CD14-positive monocyte (primary cell): ENCODE data around the gene RNPS1. TPM values are rescaled to one million over a fixed set of nuclear protein-coding genes. Genes with fewer than 3 reads are reported as not detected.

Experiments used
- DNase-seq, 3 donors: peaks; one replicate each; pipeline ENCODE4 v3.0.0-alpha.2; 2011 to 2022
- H2AFZ ChIP-seq: 2 replicates; pipeline ENCODE4 v1.6.0; 2012; ENCODE audit warnings: mild to moderate bottlenecking, low read depth, low read length, inconsistent platforms; ENCODE audit not compliant: insufficient read depth, poor library complexity, severe bottlenecking
- H3K27ac ChIP-seq, 2 donors: 1 replicate in 1 of 2; 2 replicates in 1 of 2; pipeline ENCODE4 v1.5.1; 2012 to 2013; ENCODE audit warnings: low read length in 2 of 2, control low read depth in 1 of 2, inconsistent platforms in 1 of 2, low read depth in 1 of 2, mild to moderate bottlenecking in 1 of 2
- H3K27me3 ChIP-seq, 2 donors: one replicate each; pipeline versions ENCODE4 v1.6.0 to v1.6.1; 2011 to 2013; ENCODE audit warnings: low read length in 2 of 2; ENCODE audit not compliant: control insufficient read depth in 2 of 2, insufficient read depth in 2 of 2
- H3K36me3 ChIP-seq, 2 donors: replicated peaks in 1 of 2; 1 replicate in 1 of 2; 2 replicates in 1 of 2; pipeline versions ENCODE4 v1.5.1 to v1.6.1; 2012 to 2013; ENCODE audit warnings: low read length in 2 of 2, control low read depth in 1 of 2, inconsistent platforms in 1 of 2, mild to moderate bottlenecking in 1 of 2; ENCODE audit not compliant: insufficient read depth in 2 of 2, control insufficient read depth in 1 of 2
- H3K4me1 ChIP-seq, 2 donors: 1 replicate in 1 of 2; 2 replicates in 1 of 2; pipeline versions ENCODE4 v1.5.1 to v1.6.1; 2012 to 2013; ENCODE audit warnings: low read length in 2 of 2, control low read depth in 1 of 2, inconsistent platforms in 1 of 2, mild to moderate bottlenecking in 1 of 2, moderate library complexity in 1 of 2; ENCODE audit not compliant: insufficient read depth in 2 of 2, control insufficient read depth in 1 of 2
- H3K4me2 ChIP-seq: replicated peaks from 2 replicates; pipeline ENCODE3; 2012; ENCODE audit warnings: low read length, moderate library complexity, mild to moderate bottlenecking; ENCODE audit not compliant: poor library complexity, severe bottlenecking; ENCODE audit errors: extremely low read depth
- H3K4me3 ChIP-seq, 3 experiments: fragments of 200-600 bp in 1 of 3; sonication (generic) in 1 of 3; replicated peaks in 1 of 3; 1 replicate in 2 of 3; 2 replicates in 1 of 3; pipeline ENCODE4 v1.5.1; 2011 to 2013; ENCODE audit warnings: low read length in 3 of 3, mild to moderate bottlenecking in 3 of 3, control low read depth in 2 of 3, low read depth in 2 of 3, inconsistent platforms in 1 of 3, moderate library complexity in 1 of 3
- H3K79me2 ChIP-seq: 2 replicates; pipeline ENCODE4 v1.6.0; 2012; ENCODE audit warnings: mild to moderate bottlenecking, control low read depth, inconsistent platforms, low read length, moderate library complexity; ENCODE audit not compliant: insufficient read depth
- H3K9ac ChIP-seq: 2 replicates; pipeline ENCODE4 v1.6.0; 2017; ENCODE audit warnings: low read length, mild to moderate bottlenecking; ENCODE audit not compliant: insufficient read depth, poor library complexity, severe bottlenecking
- H3K9me3 ChIP-seq, 2 donors: replicated peaks in 1 of 2; 1 replicate in 1 of 2; 2 replicates in 1 of 2; pipeline versions ENCODE4 v1.5.1 to v1.6.1; 2012 to 2013; ENCODE audit warnings: low read length in 2 of 2, control low read depth in 1 of 2; ENCODE audit not compliant: control insufficient read depth in 1 of 2, insufficient read depth in 1 of 2
- H4K20me1 ChIP-seq: 2 replicates; pipeline ENCODE4 v1.6.0; 2012; ENCODE audit warnings: mild to moderate bottlenecking, low read length, control low read depth, moderate library complexity; ENCODE audit not compliant: insufficient read depth
- H3K27ac Mint-ChIP-seq, 7 donors: one replicate each; pipeline ENCODE4 v1.8.0; 2020; ENCODE audit warnings: mild to moderate bottlenecking in 7 of 7, mixed read lengths in 7 of 7, moderate library complexity in 6 of 7, inconsistent platforms in 2 of 7
- H3K27me3 Mint-ChIP-seq, 3 donors: one replicate each; pipeline ENCODE4 v1.8.0; 2021 to 2022; ENCODE audit warnings: low read depth in 3 of 3, mild to moderate bottlenecking in 3 of 3, mixed read lengths in 3 of 3, moderate library complexity in 3 of 3, inconsistent platforms in 1 of 3
- H3K36me3 Mint-ChIP-seq, 2 donors: one replicate each; pipeline ENCODE4 v1.8.0; 2020; ENCODE audit warnings: mixed read lengths in 2 of 2, inconsistent platforms in 1 of 2, mild to moderate bottlenecking in 1 of 2
- H3K4me1 Mint-ChIP-seq: one replicate; pipeline ENCODE4 v1.8.0; 2020; ENCODE audit warnings: mild to moderate bottlenecking, mixed read lengths
- H3K4me3 Mint-ChIP-seq, 2 donors: one replicate each; pipeline ENCODE4 v1.8.0; 2020; ENCODE audit warnings: mild to moderate bottlenecking in 2 of 2, mixed read lengths in 2 of 2, moderate library complexity in 1 of 2
- H3K9me3 Mint-ChIP-seq, 7 donors: one replicate each; pipeline ENCODE4 v1.8.0; 2020 to 2022; ENCODE audit warnings: mixed read lengths in 7 of 7, mild to moderate bottlenecking in 6 of 7, moderate library complexity in 6 of 7, inconsistent platforms in 2 of 7
- WGBS: methylation state at CpG from one replicate; pipeline ENCODE4 v1.1.5; 2013; ENCODE audit warnings: missing lambda C conversion rate; ENCODE audit not compliant: insufficient coverage; 5-methylcytosine and 5-hydroxymethylcytosine counted together
- intact Hi-C, 2 donors: fragments of 100-400 bp; cut with micrococcal nuclease; formaldehyde crosslinking; loops; one replicate each; pipeline versions ENCODE4 v1.15.0 to v1.15.1; 2023
- polyA plus RNA-seq, 3 donors: library from polyadenylated mRNA; depleted of rRNA in 1 of 3; unstranded in 2 of 3; stranded (reverse) in 1 of 3; fragments of 300-500 nt in 2 of 3; fragments of >200 nt in 1 of 3; fragmentation: Illumina TruSeq in 2 of 3; gene quantifications; 1 replicate in 2 of 3; 2 replicates in 1 of 3; pipeline ENCODE4 v1.2.3, GENCODE V29; 2012 to 2021
- TF ChIP-seq, protein P1 (sequence below): fragments of 200-600 bp; IDR thresholded peaks from one replicate; pipeline ENCODE4 v1.8.0; 2022; ENCODE audit warnings: antibody characterized with exemption, mild to moderate bottlenecking

RNPS1 gene
- polyA plus RNA-seq, 3 donors, result 93.7 to 176 (median 106) TPM

GRCh38 chr16:2297506-2297860 lies 29.6 kb upstream of the RNPS1 start:
- peaks cover 8% of the 10 kb centered on the region for H3K4me1 Mint-ChIP-seq
- H3K4me3 Mint-ChIP-seq, result no peak overlapping the region
- Histone ChIP-seq H3K27ac (no peak overlapping the region), H3K4me3 (no peak overlapping the region), H3K9me3 (no peaks in the 10 kb centered on the region), H3K9ac (no peak overlapping the region), H3K4me2 (no peak overlapping the region), H3K27me3 (no peaks in the 10 kb centered on the region), H3K79me2 (no peaks in the 10 kb centered on the region), H3K4me1 (peaks cover 0 to 6% of the 10 kb centered on the region in 2 donors), H4K20me1 (no peaks in the 10 kb centered on the region), H3K36me3 (no peaks in the 10 kb centered on the region), H2AFZ (no peak overlapping the region)
- H3K9me3 Mint-ChIP-seq, result no peaks in the 10 kb centered on the region
- WGBS, result 95% methylated on average over 22 of the region's 22 CpGs
- DNase-seq, result no peak
- no peak overlapping the region for H3K27ac Mint-ChIP-seq
- TF ChIP-seq, protein P1, sequence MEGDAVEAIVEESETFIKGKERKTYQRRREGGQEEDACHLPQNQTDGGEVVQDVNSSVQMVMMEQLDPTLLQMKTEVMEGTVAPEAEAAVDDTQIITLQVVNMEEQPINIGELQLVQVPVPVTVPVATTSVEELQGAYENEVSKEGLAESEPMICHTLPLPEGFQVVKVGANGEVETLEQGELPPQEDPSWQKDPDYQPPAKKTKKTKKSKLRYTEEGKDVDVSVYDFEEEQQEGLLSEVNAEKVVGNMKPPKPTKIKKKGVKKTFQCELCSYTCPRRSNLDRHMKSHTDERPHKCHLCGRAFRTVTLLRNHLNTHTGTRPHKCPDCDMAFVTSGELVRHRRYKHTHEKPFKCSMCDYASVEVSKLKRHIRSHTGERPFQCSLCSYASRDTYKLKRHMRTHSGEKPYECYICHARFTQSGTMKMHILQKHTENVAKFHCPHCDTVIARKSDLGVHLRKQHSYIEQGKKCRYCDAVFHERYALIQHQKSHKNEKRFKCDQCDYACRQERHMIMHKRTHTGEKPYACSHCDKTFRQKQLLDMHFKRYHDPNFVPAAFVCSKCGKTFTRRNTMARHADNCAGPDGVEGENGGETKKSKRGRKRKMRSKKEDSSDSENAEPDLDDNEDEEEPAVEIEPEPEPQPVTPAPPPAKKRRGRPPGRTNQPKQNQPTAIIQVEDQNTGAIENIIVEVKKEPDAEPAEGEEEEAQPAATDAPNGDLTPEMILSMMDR, result no peak
- H3K36me3 Mint-ChIP-seq, result no peaks in the 10 kb centered on the region
- H3K27me3 Mint-ChIP-seq, result peaks cover 0 to 5% (median 0%) of the 10 kb centered on the region in 3 donors
- intact Hi-C loops, result no loop called here

DNA sequence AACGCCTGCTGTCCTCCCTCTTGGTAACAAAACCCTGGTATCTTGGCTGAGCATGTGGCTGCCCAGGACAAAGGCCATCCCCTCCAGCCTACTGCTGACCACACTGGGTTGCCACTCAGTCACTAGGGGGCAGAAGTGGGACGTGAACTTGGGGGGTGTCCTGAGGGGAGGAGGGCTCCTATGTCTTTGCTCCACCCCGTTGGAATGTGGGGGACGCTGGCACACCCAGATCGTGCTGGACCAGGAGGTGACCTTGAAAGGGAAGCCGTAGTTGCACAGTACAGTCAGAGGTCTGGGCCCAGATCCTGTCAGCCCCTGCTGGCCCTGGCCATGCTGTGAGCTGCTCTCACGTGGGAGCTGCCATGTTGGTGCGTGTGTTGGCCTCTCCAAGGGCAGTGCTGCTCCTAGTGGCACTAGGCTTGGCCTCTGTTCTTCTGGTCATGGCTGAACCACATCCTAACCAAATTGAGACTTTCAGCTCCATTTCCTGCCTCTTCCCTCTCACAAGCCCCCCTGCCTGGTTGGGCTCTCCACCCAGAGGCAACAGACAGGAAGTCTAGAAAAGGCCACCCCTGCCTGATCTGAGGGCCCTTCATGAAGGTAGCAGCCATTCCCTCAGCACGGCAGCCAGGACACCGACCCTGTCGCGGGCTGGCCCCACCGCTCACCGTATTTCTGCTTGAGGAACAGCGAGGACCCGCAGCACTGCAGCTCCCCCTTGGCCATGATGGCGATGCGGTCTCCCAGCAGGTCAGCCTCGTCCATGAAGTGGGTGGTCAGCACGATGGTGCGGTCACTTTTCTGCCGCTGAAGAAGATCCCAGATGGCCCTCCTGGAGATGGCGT lies 29.0 kb upstream of the RNPS1 start:
- H3K27ac Mint-ChIP-seq, result peak overlapping the region in 1 of 7 donors; percentile 10
- no peak overlapping the region for H2AFZ ChIP-seq

More for the DNA sequence above, 29.0 kb upstream of the RNPS1 start:
- no peak overlapping the region for H3K27ac ChIP-seq
- Mint-ChIP-seq H3K4me3 (no peak overlapping the region), H3K27me3 (peaks cover 0 to 5% (median 0%) of the 10 kb centered on the region in 3 donors), H3K4me1 (peaks cover 8% of the 10 kb centered on the region), H3K9me3 (no peaks in the 10 kb centered on the region), H3K36me3 (no peaks in the 10 kb centered on the region)
- H3K79me2 ChIP-seq, result no peaks in the 10 kb centered on the region
- no peaks in the 10 kb centered on the region for H3K36me3 ChIP-seq
- no peak overlapping the region for H3K9ac ChIP-seq
- H4K20me1 ChIP-seq, result no peaks in the 10 kb centered on the region
- 89% methylated on average over 22 of the region's 23 CpGs for WGBS
- no peak overlapping the region for H3K4me3 ChIP-seq
- TF ChIP-seq, protein P1, result peak; percentile 22
- intact Hi-C loops, result no loop called here
- H3K4me2 ChIP-seq, result no peak overlapping the region
- H3K4me1 ChIP-seq, result peaks cover 0 to 6% of the 10 kb centered on the region in 2 donors
- H3K9me3 ChIP-seq, result no peaks in the 10 kb centered on the region
- no peaks in the 10 kb centered on the region for H3K27me3 ChIP-seq
- peak; percentile 1 to 23 (median 6) for DNase-seq
